Stomach (tissue), 9 donors: ENCODE measurements around the gene DNLZ. TPM values are rescaled to one million over a fixed set of nuclear protein-coding genes. Genes with fewer than 3 reads are reported as not detected.
"Not testable (repeated sequence)": the region's sequence is repeated elsewhere in the genome, so short reads cannot be mapped to it uniquely, and the experiment has no call there.

Experiments
- DNase-seq, 2 donors: peaks; one replicate each; pipeline versions ENCODE4 v3.0.0 to v3.0.0-alpha.2; 2013 to 2019
- H3K27ac ChIP-seq, 5 donors: fragments of 200-600 bp in 4 of 5; sonication (generic) in 4 of 5; one replicate each; pipeline ENCODE4 v1.5.1; 2013 to 2019; ENCODE audit warnings: mild to moderate bottlenecking in 1 of 5, moderate library complexity in 1 of 5
- H3K27me3 ChIP-seq, 3 donors: fragments of 200-600 bp; sonication (generic); one replicate each; pipeline ENCODE4 v1.5.1; 2017 to 2019; ENCODE audit warnings: mixed run types in 1 of 3
- H3K36me3 ChIP-seq, 4 donors: fragments of 200-600 bp; sonication (generic); 1 replicate in 3 of 4; 2 replicates in 1 of 4; pipeline ENCODE4 v1.5.1; 2016 to 2019
- H3K4me1 ChIP-seq, 4 donors: fragments of 200-600 bp; sonication (generic); one replicate each; pipeline ENCODE4 v1.5.1; 2016 to 2019
- H3K4me3 ChIP-seq, 4 donors: fragments of 200-600 bp; sonication (generic) in 3 of 4; one replicate each; pipeline ENCODE4 v1.5.1; 2016 to 2019; ENCODE audit warnings: mild to moderate bottlenecking in 1 of 4
- H3K9me3 ChIP-seq, 4 donors: fragments of 200-600 bp; sonication (generic); one replicate each; pipeline ENCODE4 v1.5.1; 2016 to 2019
- EP300 ChIP-seq: sonication (generic); formaldehyde crosslinking; IDR thresholded peaks from one replicate; pipeline ENCODE4 v1.6.1; 2017; ENCODE audit warnings: antibody characterized with exemption
- POLR2A ChIP-seq, 4 donors: fragments of 450-650 bp; IDR thresholded peaks; one replicate each; pipeline ENCODE4 v1.6.1; 2016; ENCODE audit warnings: antibody characterized with exemption in 4 of 4, control low read depth in 2 of 4, mild to moderate bottlenecking in 1 of 4, moderate library complexity in 1 of 4
- POLR2AphosphoS5 ChIP-seq, 3 donors: sonication (generic); formaldehyde crosslinking; IDR thresholded peaks; one replicate each; pipeline ENCODE4 v1.6.1; 2016; ENCODE audit warnings: antibody characterized with exemption in 3 of 3
- WGBS, 5 donors: extraction: QIAGEN DNeasy Blood & Tissue Kit in 3 of 5; methylation state at CpG; one replicate each; pipeline versions ENCODE4 v1.1.5 to v1.1.7; 2013 to 2018; 5-methylcytosine and 5-hydroxymethylcytosine counted together
- intact Hi-C: fragments of 100-400 bp; cut with DNase I; formaldehyde crosslinking; loops from one replicate; pipeline ENCODE4 v1.15.1; 2023; ENCODE audit warnings: low total_unique reads
- polyA plus RNA-seq, 3 donors: library from polyadenylated mRNA; stranded (reverse); fragments of 200-250 nt; gene quantifications; one replicate each; pipeline ENCODE4 v1.2.3, GENCODE V29; 2013
- total RNA-seq, 5 donors: library from RNA; depleted of rRNA; stranded (reverse); fragments of >200 nt; gene quantifications; one replicate each; pipeline versions ENCODE4 v1.1.0 to v1.2.3, GENCODE V29; 2014 to 2016
- TF ChIP-seq, protein P1 (sequence below), 7 experiments: fragments of 450-650 bp in 4 of 7; fragments of 200-600 bp in 3 of 7; sonication (generic) in 3 of 7; IDR thresholded peaks; one replicate each; pipeline ENCODE4 v1.5.1; 2016 to 2019; ENCODE audit warnings: antibody characterized with exemption in 7 of 7, control low read depth in 2 of 7, mild to moderate bottlenecking in 1 of 7
- donor health status: healthy with polysubstance abuse.
- donor health status: Bipolar disorder and iron deficiency.
- donor health status: healthy.

Gene DNLZ
- total and polyA plus RNA-seq, 8 donors, result 1.3 to 16.8 (median 10.1) TPM; not detected in 1

DNA sequence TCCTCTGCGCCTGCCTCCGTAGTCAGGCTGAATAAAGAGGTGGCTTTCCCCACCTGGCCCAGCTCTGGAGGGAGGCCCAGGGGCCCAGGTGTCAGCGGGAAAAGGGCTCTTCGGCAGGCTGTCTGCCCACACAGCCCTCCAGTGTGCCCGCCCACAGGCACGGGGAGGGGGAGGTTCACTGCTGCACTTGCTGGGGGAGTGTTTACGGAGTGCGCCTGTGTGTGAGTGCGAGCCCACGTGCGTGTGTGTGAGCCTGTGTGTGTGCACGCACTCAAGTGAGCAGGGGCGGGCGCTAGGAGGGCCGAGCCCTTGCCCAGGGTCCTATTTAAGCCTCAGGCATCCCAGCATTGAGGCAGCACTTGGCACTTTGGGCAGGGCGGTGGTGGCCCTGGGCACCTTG lies 10.9 kb downstream of the DNLZ start:
- no peaks in the 10 kb centered on the region for H3K27me3 ChIP-seq
- H3K4me1 ChIP-seq, result peaks cover 5 to 36% (median 15%) of the 10 kb centered on the region in 4 donors
- H3K36me3 ChIP-seq, result peaks cover 0 to 40% (median 23%) of the 10 kb centered on the region in 4 donors
- H3K27ac ChIP-seq, result peak overlapping the region in 1 of 5 donors; percentile 44
- 45 to 63% (median 55%) methylated on average over 12 to 16 of the region's 16 CpGs for WGBS, 5 donors
- no peaks in the 10 kb centered on the region for H3K9me3 ChIP-seq
- intact Hi-C loops, result no loop called here
- H3K4me3 ChIP-seq, result peak overlapping the region in 2 of 4 donors; percentile 15 to 39
- peak in 1 of 2 donors; percentile 84 for DNase-seq
- no peak for TF ChIP-seq POLR2AphosphoS5 (IDR thresholded peaks at IDR 0.05)
- no peak for TF ChIP-seq POLR2A (IDR thresholded peaks at IDR 0.05)
- no peak for TF ChIP-seq EP300
- TF ChIP-seq, protein P1, sequence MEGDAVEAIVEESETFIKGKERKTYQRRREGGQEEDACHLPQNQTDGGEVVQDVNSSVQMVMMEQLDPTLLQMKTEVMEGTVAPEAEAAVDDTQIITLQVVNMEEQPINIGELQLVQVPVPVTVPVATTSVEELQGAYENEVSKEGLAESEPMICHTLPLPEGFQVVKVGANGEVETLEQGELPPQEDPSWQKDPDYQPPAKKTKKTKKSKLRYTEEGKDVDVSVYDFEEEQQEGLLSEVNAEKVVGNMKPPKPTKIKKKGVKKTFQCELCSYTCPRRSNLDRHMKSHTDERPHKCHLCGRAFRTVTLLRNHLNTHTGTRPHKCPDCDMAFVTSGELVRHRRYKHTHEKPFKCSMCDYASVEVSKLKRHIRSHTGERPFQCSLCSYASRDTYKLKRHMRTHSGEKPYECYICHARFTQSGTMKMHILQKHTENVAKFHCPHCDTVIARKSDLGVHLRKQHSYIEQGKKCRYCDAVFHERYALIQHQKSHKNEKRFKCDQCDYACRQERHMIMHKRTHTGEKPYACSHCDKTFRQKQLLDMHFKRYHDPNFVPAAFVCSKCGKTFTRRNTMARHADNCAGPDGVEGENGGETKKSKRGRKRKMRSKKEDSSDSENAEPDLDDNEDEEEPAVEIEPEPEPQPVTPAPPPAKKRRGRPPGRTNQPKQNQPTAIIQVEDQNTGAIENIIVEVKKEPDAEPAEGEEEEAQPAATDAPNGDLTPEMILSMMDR (IDR thresholded peaks at IDR 0.05), result no peak

DNA sequence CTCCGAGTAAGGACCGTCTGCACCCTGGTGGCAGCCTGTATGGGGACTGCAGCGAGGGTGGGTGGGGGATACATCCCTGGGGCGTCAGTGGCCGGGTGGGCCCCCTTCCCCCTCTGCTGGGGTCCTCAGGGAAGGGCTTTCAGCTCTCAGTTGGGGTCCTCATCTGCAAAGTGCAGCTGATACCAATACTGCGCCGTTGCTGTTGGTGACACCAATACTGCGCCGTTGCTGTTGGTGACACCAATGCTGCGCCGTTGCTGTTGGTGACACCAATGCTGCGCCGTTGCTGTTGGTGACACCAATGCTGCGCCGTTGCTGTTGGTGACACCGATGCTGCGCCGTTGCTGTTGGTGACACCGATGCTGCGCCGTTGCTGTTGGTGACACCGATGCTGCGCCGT lies 11.7 kb downstream of the DNLZ start:
- intact Hi-C loops, H3K27ac ChIP-seq, H3K9me3 ChIP-seq, H3K27me3 ChIP-seq, DNase-seq: not testable (repeated sequence)
- Histone ChIP-seq H3K36me3 (peaks cover 0 to 32% (median 16%) of the 10 kb centered on the region in 4 donors), H3K4me1 (peaks cover 5 to 36% (median 15%) of the 10 kb centered on the region in 4 donors), H3K4me3 (peak overlapping the region in 2 of 4 donors; percentile 12 to 31)
- 55 to 96% (median 93%) methylated on average over 5 to 24 of the region's 24 CpGs for WGBS, 5 donors

DNA sequence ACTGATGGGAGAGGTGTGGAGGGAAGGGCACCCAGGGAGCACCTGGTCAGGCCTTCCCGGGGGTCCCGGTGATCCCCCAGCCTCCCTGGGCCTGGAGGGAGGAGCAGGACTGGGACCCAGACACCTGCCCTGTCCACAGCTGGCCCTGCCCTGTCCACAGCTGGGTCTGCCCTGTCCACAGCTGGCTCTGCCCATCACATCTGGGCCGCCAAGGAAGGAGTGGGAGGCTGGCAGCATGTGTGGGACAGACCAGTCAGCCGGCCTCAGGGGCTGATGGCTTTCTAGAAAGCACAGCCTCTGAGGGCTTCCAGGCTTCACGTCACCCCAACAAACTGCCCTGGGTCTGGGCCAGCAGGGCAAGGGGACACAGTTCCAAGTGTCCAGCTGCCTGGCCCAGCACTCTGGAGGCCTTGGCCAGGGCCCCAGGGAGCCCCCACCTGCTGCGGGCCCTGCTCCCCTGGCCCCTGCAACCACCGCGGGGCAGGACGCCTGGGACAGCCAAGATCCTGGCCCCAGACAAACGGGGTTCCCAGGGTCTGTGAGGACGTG lies 12.2 kb downstream of the DNLZ start:
- intact Hi-C loops, result no loop called here
- no peaks in the 10 kb centered on the region for H3K9me3 ChIP-seq
- no peaks in the 10 kb centered on the region for H3K27me3 ChIP-seq
- 46 to 80% (median 76%) methylated on average over 5 to 11 of the region's 11 CpGs for WGBS, 5 donors
- DNase-seq, result no peak
- peak overlapping the region in 2 of 4 donors; percentile 12 to 31 for H3K4me3 ChIP-seq
- TF ChIP-seq POLR2A (IDR thresholded peaks at IDR 0.05), result no peak
- TF ChIP-seq, protein P1 (IDR thresholded peaks at IDR 0.05), result no peak
- TF ChIP-seq POLR2AphosphoS5 (IDR thresholded peaks at IDR 0.05), result no peak
- no peak for TF ChIP-seq EP300
- H3K36me3 ChIP-seq, result peaks cover 0 to 26% (median 11%) of the 10 kb centered on the region in 4 donors
- no peak overlapping the region for H3K27ac ChIP-seq
- peaks cover 7 to 37% (median 18%) of the 10 kb centered on the region in 4 donors for H3K4me1 ChIP-seq

DNA sequence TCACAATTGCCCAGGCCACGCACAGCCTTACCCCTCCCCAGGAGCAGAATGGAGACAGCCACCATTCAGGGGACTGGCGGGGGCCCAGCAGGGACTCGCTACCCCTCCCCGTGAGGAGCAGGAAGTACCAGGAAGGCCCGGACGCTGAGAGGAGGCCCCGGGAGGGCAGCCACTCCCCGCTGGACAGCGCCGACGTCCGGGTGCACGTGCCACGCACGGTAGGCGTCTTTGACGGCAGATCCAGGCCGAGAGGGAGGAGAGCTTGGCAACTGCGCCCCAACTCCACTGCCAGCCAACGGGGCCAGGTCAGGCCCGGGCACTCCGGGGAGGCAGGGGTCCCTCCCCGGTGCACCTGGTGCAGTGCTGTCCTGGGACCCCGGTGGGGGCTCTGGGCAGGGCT lies 14.0 kb downstream of the DNLZ start:
- 86 to 91% (median 89%) methylated on average over 6 to 24 of the region's 24 CpGs for WGBS, 5 donors
- TF ChIP-seq, protein P1 (IDR thresholded peaks at IDR 0.05), result no peak
- no peak for TF ChIP-seq POLR2A (IDR thresholded peaks at IDR 0.05)
- Histone ChIP-seq H3K4me3 (no peak overlapping the region), H3K36me3 (peaks cover 0 to 20% (median 7%) of the 10 kb centered on the region in 4 donors), H3K9me3 (no peaks in the 10 kb centered on the region), H3K4me1 (peaks cover 16 to 43% (median 24%) of the 10 kb centered on the region in 4 donors), H3K27me3 (no peaks in the 10 kb centered on the region), H3K27ac (no peak overlapping the region)
- DNase-seq, result no peak
- intact Hi-C loops, result no loop called here

DNA sequence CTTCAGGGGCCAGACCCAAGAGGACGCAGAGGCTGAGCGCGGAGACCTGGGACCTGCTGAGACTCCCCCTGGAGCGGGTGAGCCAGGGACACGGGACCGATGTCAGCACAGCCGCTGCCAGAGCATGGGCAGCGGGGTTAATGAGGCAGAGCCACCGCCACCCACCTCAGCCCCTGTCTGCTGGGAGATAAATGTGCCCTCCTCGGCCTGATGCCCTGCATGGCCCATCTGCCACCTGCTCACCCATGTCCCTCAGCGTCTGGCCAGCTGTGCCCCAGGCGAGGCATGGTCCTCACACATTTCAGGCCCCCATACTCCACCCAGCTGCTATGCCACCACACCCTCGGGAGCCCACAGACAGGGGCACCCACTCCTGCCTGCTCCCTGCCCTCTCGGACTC lies 14.9 kb downstream of the DNLZ start:
- intact Hi-C loops, result no loop called here
- peaks cover 0 to 20% (median 7%) of the 10 kb centered on the region in 4 donors for H3K36me3 ChIP-seq
- no peaks in the 10 kb centered on the region for H3K9me3 ChIP-seq
- 71 to 95% (median 83%) methylated on average over 5 to 14 of the region's 14 CpGs for WGBS, 5 donors
- no peak overlapping the region for H3K27ac ChIP-seq
- DNase-seq, result no peak
- no peak for TF ChIP-seq POLR2AphosphoS5 (IDR thresholded peaks at IDR 0.05)
- TF ChIP-seq, protein P1 (IDR thresholded peaks at IDR 0.05), result no peak
- H3K4me3 ChIP-seq, result no peak overlapping the region
- peaks cover 14 to 34% (median 20%) of the 10 kb centered on the region in 4 donors for H3K4me1 ChIP-seq
- H3K27me3 ChIP-seq, result no peaks in the 10 kb centered on the region
